A673 (cell line): Measurements from ENCODE around the gene CDHR3. TPM values are rescaled to one million over a fixed set of nuclear protein-coding genes. Genes with fewer than 3 reads are reported as not detected.

Source experiments
- BruUV-seq: library from RNA; stranded (reverse); fragments of 400-500 nt; replicated peaks from 2 replicates; lab custom pipeline; 2021; lab: Mats Ljungman, UMichigan
- CTCF ChIA-PET: fragments of 300-600 bp; sonication (Branson Sonifier 250); formaldehyde crosslinking; loops from one replicate; lab custom pipeline; 2022; ENCODE audit warnings: antibody characterized with exemption; lab: Charles Lee
- POLR2A ChIA-PET: fragments of 300-600 bp; sonication (Branson Sonifier 250); formaldehyde crosslinking; loops from one replicate; lab custom pipeline; 2022; ENCODE audit warnings: antibody characterized with exemption; ENCODE audit not compliant: low non-redundant PET; lab: Charles Lee
- DNase-seq: peaks from one replicate; pipeline ENCODE4 v3.0.0-alpha.2; 2015; ENCODE audit warnings: low spot score
- H3K27ac ChIP-seq: fragments of 200-600 bp; sonication (generic); 2 replicates; pipeline ENCODE4 v1.5.1; 2016; ENCODE audit warnings: mixed run types, low read depth, mild to moderate bottlenecking, mixed read lengths, antibody characterized with exemption, low read length; ENCODE audit not compliant: poor library complexity, severe bottlenecking
- H3K27me3 ChIP-seq: fragments of 200-600 bp; sonication (generic); replicated peaks from 2 replicates; pipeline ENCODE4 v1.6.1; 2017; ENCODE audit warnings: mixed run types, low read depth, mild to moderate bottlenecking, mixed read lengths, antibody characterized with exemption, low read length; ENCODE audit not compliant: insufficient read depth, poor library complexity
- H3K36me3 ChIP-seq: fragments of 200-600 bp; sonication (generic); 2 replicates; pipeline ENCODE4 v1.6.1; 2016; ENCODE audit warnings: mixed run types, mild to moderate bottlenecking, mixed read lengths, antibody characterized with exemption, low read length; ENCODE audit not compliant: insufficient read depth, poor library complexity, severe bottlenecking
- H3K4me1 ChIP-seq: fragments of 200-600 bp; sonication (generic); 2 replicates; pipeline ENCODE4 v1.6.1; 2017; ENCODE audit warnings: mixed run types, mild to moderate bottlenecking, mixed read lengths, antibody characterized with exemption, low read length; ENCODE audit not compliant: insufficient read depth, poor library complexity, severe bottlenecking
- H3K4me3 ChIP-seq: fragments of 200-600 bp; sonication (generic); 2 replicates; pipeline ENCODE4 v1.5.1; 2016; ENCODE audit warnings: low read depth, mixed run types, mild to moderate bottlenecking, mixed read lengths, low read length; ENCODE audit not compliant: poor library complexity, severe bottlenecking
- H3K9me3 ChIP-seq: fragments of 200-600 bp; sonication (generic); 2 replicates; pipeline ENCODE4 v1.6.1; 2016; ENCODE audit warnings: mixed run types, low read depth, mild to moderate bottlenecking, mixed read lengths, antibody characterized with exemption, low read length; ENCODE audit not compliant: poor library complexity, severe bottlenecking
- EZH2 ChIP-seq: fragments of 200-600 bp; sonication (generic); IDR thresholded peaks from 2 replicates; pipeline ENCODE4 v1.6.1; 2017; ENCODE audit warnings: borderline replicate concordance, low read depth, mild to moderate bottlenecking, mixed read lengths, antibody characterized with exemption, low read length; ENCODE audit not compliant: poor library complexity, severe bottlenecking
- intact Hi-C: fragments of 100-400 bp; cut with micrococcal nuclease; formaldehyde crosslinking; loops from one replicate; pipeline ENCODE4 v1.10.0; 2022; ENCODE audit not compliant: unreplicated experiment
- total RNA-seq: library from RNA; stranded (reverse); gene quantifications from 2 replicates; pipeline ENCODE4 v1.2.3, GENCODE V29; 2021
- TF ChIP-seq, protein P1 (sequence below): fragments of 300-800, 200-600 bp; sonication (generic); conservative IDR thresholded peaks from 2 replicates; pipeline ENCODE4 v1.5.1; 2017; ENCODE audit warnings: low read depth, mild to moderate bottlenecking, antibody characterized with exemption, low read length, moderate library complexity, mixed read lengths

The CDHR3 gene
- total RNA-seq, 1 experiment from 2014 or later, result 13.9 TPM

DNA sequence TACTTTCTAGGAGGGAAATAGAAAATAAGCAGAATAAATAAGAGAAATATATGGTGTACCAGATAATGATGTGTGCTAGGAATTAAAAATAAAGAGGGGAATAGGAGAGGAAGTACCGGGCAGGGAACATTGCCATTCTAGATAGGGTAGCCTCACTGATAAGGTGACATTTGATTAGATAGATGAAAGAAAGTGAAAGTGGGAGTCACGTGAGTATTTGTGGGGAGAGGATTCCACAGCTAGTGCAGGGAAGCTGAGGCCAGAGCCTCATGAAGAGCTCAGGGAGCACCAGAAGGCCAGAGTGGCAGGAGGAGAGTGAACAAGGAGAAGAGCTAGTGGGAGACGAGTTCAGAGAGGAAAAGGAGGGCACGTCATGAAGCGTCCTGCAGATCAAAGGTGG lies 49.1 kb downstream of the CDHR3 start:
- Histone ChIP-seq H3K9me3 (peaks cover under 1% of the 10 kb centered on the region), H3K4me1 (peaks cover 25% of the 10 kb centered on the region), H3K27me3 (no peaks in the 10 kb centered on the region), H3K4me3 (no peak overlapping the region), H3K27ac (no peak overlapping the region), H3K36me3 (no peaks in the 10 kb centered on the region)
- TF ChIP-seq, protein P1, sequence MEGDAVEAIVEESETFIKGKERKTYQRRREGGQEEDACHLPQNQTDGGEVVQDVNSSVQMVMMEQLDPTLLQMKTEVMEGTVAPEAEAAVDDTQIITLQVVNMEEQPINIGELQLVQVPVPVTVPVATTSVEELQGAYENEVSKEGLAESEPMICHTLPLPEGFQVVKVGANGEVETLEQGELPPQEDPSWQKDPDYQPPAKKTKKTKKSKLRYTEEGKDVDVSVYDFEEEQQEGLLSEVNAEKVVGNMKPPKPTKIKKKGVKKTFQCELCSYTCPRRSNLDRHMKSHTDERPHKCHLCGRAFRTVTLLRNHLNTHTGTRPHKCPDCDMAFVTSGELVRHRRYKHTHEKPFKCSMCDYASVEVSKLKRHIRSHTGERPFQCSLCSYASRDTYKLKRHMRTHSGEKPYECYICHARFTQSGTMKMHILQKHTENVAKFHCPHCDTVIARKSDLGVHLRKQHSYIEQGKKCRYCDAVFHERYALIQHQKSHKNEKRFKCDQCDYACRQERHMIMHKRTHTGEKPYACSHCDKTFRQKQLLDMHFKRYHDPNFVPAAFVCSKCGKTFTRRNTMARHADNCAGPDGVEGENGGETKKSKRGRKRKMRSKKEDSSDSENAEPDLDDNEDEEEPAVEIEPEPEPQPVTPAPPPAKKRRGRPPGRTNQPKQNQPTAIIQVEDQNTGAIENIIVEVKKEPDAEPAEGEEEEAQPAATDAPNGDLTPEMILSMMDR, result no peak
- no peak for TF ChIP-seq EZH2
- BruUV-seq, result no TSS peak
- no peak for DNase-seq
- POLR2A ChIA-PET, result no interaction called here
- CTCF ChIA-PET, result no interaction called here
- intact Hi-C loops, result no loop called here

DNA sequence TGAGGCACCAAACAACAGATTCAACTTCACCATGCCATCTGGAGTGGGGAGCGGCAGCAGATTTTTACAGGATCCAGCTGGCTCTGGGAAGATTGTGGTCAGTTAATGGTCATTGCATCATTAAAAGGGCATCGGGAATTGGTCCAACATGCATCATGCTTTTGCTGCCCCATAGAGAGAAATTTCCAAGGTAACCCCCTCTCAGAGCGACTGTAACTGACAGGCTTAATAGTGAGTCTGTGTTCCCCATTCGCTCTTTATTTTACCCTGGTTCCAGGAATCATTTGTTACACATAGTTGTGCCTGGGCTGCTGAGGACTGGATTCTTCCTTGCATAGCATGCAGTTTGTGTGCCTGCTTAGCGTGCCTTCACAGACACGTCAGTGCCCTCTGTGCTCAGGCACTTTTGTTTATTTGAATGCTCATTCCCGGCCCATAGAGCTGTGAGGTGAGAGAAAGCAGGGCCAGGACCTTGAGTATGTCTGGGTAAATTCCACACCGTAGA lies 49.9 kb downstream of the CDHR3 start:
- Histone ChIP-seq H3K27me3 (no peaks in the 10 kb centered on the region), H3K36me3 (no peaks in the 10 kb centered on the region), H3K9me3 (no peaks in the 10 kb centered on the region), H3K27ac (no peak overlapping the region), H3K4me1 (peaks cover 25% of the 10 kb centered on the region), H3K4me3 (no peak overlapping the region)
- TF ChIP-seq EZH2, result no peak
- TF ChIP-seq, protein P1, result no peak
- POLR2A ChIA-PET, result no interaction called here
- intact Hi-C loops, result no loop called here
- CTCF ChIA-PET, result no interaction called here
- no TSS peak for BruUV-seq
- no peak for DNase-seq

DNA sequence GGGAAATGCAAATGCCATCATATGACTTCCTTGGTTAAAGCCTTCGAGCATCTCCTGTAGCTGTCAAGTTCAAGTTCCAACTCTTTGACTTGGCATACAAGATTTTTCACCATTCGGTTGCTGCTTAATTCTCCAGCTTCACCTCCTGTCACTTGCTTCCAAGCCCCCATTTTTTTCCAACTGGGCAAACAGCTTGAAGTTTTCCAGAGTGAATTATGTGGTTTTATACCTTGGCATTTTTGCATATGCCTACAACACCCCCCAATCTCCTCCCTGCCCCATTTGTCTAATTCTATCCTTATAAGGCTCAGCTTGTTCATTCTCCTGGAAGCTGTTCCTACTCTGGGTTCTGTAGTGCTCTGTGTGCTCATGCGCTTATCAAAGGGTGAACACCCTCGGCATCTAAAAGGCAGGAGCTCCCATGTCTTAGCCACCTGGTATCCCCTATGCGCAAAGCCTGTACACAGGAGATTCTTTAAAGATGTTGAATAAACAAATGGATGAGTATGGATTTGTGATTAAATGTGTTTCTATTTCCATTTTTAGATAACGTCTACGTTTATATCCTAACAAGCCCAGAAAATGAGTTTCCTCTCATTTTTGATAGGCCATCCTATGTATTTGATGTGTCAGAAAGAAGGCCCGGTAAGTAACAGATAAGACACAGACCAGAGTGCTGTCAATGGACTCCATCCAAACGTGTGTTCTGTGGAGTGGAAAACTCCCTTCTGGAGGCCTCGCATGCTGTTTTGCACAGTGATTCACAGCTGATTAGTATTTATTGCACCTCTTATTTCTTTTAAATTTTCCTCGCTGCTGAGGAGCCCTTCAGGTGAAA lies 52.5 kb downstream of the CDHR3 start:
- TF ChIP-seq, protein P1, result no peak
- no peak for TF ChIP-seq EZH2
- H3K4me3 ChIP-seq, result no peak overlapping the region
- H3K4me1 ChIP-seq, result peaks cover 29% of the 10 kb centered on the region
- ChIA-PET CTCF (no interaction called here), POLR2A (no interaction called here)
- H3K27me3 ChIP-seq, result no peaks in the 10 kb centered on the region
- H3K9me3 ChIP-seq, result no peaks in the 10 kb centered on the region
- no peak for DNase-seq
- intact Hi-C loops, result no loop called here
- no peaks in the 10 kb centered on the region for H3K36me3 ChIP-seq
- no peak overlapping the region for H3K27ac ChIP-seq
- no TSS peak for BruUV-seq
